HL-60 (cell line): ENCODE measurements around the gene NKIRAS2.

Source experiments
- DNase-seq, 2 experiments: peaks; one replicate each; pipeline ENCODE4 v3.0.0-alpha.2; 2010 to 2020; ENCODE audit warnings: low read depth in 1 of 2, low spot score in 1 of 2
- H3K27ac ChIP-seq: fragments of 250-450 bp; sonication (Bioruptor Pico); replicated peaks from 2 replicates; pipeline ENCODE4 v1.5.1; 2020; ENCODE audit warnings: mild to moderate bottlenecking, moderate library complexity
- H3K27me3 ChIP-seq: fragments of 250-450 bp; sonication (Bioruptor Pico); 2 replicates; pipeline ENCODE4 v1.5.1; 2021; ENCODE audit warnings: mild to moderate bottlenecking, moderate library complexity; ENCODE audit not compliant: insufficient read depth, poor library complexity, severe bottlenecking
- H3K4me3 ChIP-seq: replicated peaks from 2 replicates; pipeline ENCODE4 v1.5.1; 2011; ENCODE audit warnings: mild to moderate bottlenecking, control low read depth, low read length; ENCODE audit not compliant: insufficient read depth
- GABPA ChIP-seq: IDR thresholded peaks from 2 replicates; pipeline ENCODE4 v1.6.1; 2012; ENCODE audit warnings: low read depth
- POLR2AphosphoS5 ChIP-seq: IDR thresholded peaks from 2 replicates; pipeline ENCODE4 v1.6.1; 2012; ENCODE audit warnings: low read depth
- REST ChIP-seq: IDR thresholded peaks from 2 replicates; pipeline ENCODE4 v1.6.1; 2012; ENCODE audit warnings: low read depth; ENCODE audit not compliant: insufficient replicate concordance
- SPI1 ChIP-seq: IDR thresholded peaks from 2 replicates; pipeline ENCODE4 v1.6.1; 2012; ENCODE audit warnings: low read depth, mild to moderate bottlenecking, borderline replicate concordance
- TF ChIP-seq, protein P1 (sequence below): IDR thresholded peaks from one replicate; pipeline ENCODE4 v1.5.1; 2011; ENCODE audit warnings: low read length, control low read depth, inconsistent platforms; ENCODE audit not compliant: insufficient read depth

The NKIRAS2 gene

GRCh38 chr17:42052346-42052877, 32.5 kb downstream of the NKIRAS2 start:
- DNase-seq: no peak

DNA sequence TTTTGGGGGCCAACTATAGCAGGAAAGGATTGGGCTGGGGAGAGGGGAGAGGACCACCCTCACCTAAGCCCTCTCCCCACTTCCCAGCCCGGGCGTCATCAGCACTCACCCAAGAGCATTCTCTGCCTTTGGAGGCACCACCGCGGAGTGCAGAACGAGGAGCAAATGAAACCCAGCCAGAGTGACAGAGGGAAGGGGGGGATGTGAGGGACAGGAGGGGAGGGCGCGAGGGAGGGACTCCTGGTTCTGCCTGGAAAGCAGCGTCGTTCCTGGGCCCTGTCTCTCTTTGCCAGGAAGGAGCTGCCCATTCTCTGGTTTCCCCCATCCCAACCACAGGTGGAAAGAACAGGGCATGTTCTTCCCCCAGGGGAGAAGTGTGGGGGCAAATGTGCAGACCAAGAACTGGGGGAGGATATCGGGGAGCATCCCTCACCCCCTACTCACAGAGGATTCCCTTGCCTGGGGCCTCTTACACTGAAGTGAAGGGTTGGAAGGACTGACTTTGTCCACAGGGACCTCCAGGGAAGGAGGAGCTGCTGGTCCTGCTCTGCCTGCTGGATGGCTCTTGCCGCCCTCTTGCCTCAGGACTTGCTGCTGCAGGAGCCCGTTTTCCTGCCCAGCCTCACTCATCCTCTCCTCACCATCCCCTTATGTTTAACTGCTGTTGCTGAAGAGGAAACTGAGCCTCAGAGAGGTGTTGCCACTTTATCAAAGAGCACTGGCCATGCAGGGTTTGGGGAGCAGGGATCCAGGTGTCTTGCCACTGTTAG, 34.0 kb downstream of the NKIRAS2 start:
- TF ChIP-seq SPI1 (no peak), REST (no peak), GABPA (no peak), POLR2AphosphoS5 (no peak)
- TF ChIP-seq, protein P1, sequence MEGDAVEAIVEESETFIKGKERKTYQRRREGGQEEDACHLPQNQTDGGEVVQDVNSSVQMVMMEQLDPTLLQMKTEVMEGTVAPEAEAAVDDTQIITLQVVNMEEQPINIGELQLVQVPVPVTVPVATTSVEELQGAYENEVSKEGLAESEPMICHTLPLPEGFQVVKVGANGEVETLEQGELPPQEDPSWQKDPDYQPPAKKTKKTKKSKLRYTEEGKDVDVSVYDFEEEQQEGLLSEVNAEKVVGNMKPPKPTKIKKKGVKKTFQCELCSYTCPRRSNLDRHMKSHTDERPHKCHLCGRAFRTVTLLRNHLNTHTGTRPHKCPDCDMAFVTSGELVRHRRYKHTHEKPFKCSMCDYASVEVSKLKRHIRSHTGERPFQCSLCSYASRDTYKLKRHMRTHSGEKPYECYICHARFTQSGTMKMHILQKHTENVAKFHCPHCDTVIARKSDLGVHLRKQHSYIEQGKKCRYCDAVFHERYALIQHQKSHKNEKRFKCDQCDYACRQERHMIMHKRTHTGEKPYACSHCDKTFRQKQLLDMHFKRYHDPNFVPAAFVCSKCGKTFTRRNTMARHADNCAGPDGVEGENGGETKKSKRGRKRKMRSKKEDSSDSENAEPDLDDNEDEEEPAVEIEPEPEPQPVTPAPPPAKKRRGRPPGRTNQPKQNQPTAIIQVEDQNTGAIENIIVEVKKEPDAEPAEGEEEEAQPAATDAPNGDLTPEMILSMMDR: no peak
- Histone ChIP-seq H3K27me3 (peaks cover 12% of the 10 kb centered on the region), H3K4me3 (no peak overlapping the region), H3K27ac (no peak overlapping the region)
- no peak for DNase-seq

More at GRCh38 chr17:42052346-42052877, 32.5 kb downstream of the NKIRAS2 start:
- H3K4me3 ChIP-seq: no peak overlapping the region
- no peak overlapping the region for H3K27ac ChIP-seq
- TF ChIP-seq POLR2AphosphoS5: no peak
- TF ChIP-seq SPI1: no peak
- TF ChIP-seq GABPA: no peak
- TF ChIP-seq REST: peak; percentile 74
- peaks cover 12% of the 10 kb centered on the region for H3K27me3 ChIP-seq

DNA sequence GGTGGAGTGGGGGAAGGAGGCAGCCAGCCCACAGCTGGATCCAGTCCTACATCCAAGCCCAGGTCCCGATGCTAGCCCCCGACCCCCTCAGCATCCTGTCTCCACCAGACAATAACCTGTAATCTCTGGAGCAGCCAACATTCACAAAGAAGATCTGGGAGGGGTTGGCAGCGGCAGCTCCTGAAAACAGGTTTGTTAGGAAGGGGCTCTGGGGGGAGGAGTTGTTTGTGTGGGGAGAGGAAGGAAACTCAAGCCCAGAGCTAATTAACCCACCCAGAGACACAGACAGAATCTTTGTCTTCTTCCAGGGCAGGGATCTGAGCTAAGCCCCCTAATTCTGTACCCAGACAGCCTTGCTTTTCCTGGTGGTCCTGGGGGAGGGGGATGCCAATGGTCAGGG, 35.1 kb downstream of the NKIRAS2 start:
- no peak for DNase-seq
- Histone ChIP-seq H3K27ac (no peak overlapping the region), H3K27me3 (peaks cover 12% of the 10 kb centered on the region)

More for the DNA sequence above, 35.1 kb downstream of the NKIRAS2 start:
- no peak overlapping the region for H3K4me3 ChIP-seq
- TF ChIP-seq REST: no peak
- TF ChIP-seq, protein P1: no peak
- TF ChIP-seq GABPA: no peak
- TF ChIP-seq POLR2AphosphoS5: no peak
- no peak for TF ChIP-seq SPI1
